PC-3 (cell line): ENCODE measurements around the gene ZNF574.

Source experiments
- EZH2 ChIP-seq: fragments of 300-600 bp; sonication (generic); IDR thresholded peaks from one replicate; pipeline ENCODE4 v1.6.1; 2017; ENCODE audit warnings: antibody characterized with exemption, mild to moderate bottlenecking, low read length; ENCODE audit not compliant: unreplicated experiment
- EZH2phosphoT487 ChIP-seq: fragments of 300-600 bp; sonication (generic); IDR thresholded peaks from 2 replicates; pipeline ENCODE4 v1.6.1; 2018; ENCODE audit warnings: mild to moderate bottlenecking, antibody characterized with exemption, low read length, borderline replicate concordance
- TF ChIP-seq, protein P1 (sequence below): fragments of 300-600 bp; sonication (generic); conservative IDR thresholded peaks from 2 replicates; pipeline ENCODE4 v1.5.1; 2017; ENCODE audit warnings: antibody characterized with exemption, low read depth, mild to moderate bottlenecking, low read length

DNA sequence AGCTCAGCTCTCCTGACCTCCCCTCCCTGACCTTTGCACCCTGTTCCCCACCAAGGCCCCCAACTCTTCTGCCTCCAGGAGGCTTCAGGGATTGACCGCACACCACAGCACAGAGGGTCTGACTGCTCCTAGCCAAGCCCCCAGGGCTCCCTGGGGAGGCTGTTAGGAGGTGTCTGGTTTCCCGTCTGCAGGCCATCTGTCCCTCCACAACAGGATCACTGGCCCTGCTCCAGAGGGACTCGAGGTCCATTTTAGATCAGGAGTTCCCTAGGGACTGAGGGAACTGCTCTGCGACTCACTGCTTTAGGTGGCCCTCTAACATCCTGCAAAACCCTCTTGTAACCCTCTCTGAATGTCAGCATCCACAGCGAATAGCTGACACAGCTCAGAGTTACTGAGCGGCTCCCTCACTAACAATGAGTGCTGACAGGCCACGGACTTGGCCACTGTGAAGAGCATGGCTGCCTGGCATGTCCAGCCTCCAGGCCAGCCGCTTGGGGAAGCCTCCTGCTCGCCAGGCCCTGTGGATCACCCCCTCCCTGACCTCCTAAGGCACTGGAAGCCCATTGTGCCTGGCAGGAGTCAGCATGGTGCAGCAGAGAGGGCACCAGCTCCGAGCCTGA is 23.6 kb upstream of the ZNF574 start:
- TF ChIP-seq, protein P1, sequence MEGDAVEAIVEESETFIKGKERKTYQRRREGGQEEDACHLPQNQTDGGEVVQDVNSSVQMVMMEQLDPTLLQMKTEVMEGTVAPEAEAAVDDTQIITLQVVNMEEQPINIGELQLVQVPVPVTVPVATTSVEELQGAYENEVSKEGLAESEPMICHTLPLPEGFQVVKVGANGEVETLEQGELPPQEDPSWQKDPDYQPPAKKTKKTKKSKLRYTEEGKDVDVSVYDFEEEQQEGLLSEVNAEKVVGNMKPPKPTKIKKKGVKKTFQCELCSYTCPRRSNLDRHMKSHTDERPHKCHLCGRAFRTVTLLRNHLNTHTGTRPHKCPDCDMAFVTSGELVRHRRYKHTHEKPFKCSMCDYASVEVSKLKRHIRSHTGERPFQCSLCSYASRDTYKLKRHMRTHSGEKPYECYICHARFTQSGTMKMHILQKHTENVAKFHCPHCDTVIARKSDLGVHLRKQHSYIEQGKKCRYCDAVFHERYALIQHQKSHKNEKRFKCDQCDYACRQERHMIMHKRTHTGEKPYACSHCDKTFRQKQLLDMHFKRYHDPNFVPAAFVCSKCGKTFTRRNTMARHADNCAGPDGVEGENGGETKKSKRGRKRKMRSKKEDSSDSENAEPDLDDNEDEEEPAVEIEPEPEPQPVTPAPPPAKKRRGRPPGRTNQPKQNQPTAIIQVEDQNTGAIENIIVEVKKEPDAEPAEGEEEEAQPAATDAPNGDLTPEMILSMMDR, result no peak
- TF ChIP-seq EZH2phosphoT487, result no peak
- no peak for TF ChIP-seq EZH2
